ENCODE data around the gene PCDH9. TPM values are rescaled to one million over a fixed set of nuclear protein-coding genes. Genes with fewer than 3 reads are reported as not detected.

Gene PCDH9
- total and polyA plus RNA-seq, 2 of the 4 experiments (the other 2 are of a cell fraction), result 2.2 to 10.2 TPM

DNA sequence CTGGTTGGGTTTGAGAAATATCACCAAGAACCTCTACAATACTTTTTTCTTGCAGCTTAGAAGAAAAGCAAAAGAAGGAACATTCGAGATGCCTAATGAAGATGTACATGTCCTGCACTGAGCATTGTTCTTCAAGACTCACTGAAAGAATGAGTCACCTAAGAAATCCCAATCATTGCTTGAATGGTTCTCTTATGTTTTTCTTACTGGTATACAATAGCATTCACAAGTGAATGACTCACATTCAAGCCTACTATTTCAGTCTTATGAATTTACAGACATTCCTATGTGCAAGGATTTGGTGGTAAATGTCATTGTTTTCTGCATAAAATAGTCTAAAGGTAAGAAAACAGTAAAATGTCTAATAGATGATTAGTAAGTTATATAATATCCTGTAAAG, 594.6 kb downstream of the PCDH9 start:
- TF ChIP-seq RCOR1 (IDR thresholded peaks at IDR 0.05; ENCODE audit: insufficient replicate concordance, low read length), result peak; percentile 42
- TF ChIP-seq POLR2A (IDR thresholded peaks at IDR 0.05; ENCODE audit: low read depth, low read length), result no peak
- no peak for TF ChIP-seq CHD1 (IDR thresholded peaks at IDR 0.05; ENCODE audit: low read depth, low read length)
- TF ChIP-seq, protein P1, sequence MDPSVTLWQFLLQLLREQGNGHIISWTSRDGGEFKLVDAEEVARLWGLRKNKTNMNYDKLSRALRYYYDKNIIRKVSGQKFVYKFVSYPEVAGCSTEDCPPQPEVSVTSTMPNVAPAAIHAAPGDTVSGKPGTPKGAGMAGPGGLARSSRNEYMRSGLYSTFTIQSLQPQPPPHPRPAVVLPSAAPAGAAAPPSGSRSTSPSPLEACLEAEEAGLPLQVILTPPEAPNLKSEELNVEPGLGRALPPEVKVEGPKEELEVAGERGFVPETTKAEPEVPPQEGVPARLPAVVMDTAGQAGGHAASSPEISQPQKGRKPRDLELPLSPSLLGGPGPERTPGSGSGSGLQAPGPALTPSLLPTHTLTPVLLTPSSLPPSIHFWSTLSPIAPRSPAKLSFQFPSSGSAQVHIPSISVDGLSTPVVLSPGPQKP (IDR thresholded peaks at IDR 0.05; ENCODE audit: borderline replicate concordance, low read depth, low read length), result no peak
- TF ChIP-seq CEBPB (IDR thresholded peaks at IDR 0.05; ENCODE audit: low read depth, low read length), result peak; percentile 29; the same call in 1 of the 2 replicates
- TF ChIP-seq, protein P2, sequence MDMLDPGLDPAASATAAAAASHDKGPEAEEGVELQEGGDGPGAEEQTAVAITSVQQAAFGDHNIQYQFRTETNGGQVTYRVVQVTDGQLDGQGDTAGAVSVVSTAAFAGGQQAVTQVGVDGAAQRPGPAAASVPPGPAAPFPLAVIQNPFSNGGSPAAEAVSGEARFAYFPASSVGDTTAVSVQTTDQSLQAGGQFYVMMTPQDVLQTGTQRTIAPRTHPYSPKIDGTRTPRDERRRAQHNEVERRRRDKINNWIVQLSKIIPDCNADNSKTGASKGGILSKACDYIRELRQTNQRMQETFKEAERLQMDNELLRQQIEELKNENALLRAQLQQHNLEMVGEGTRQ (IDR thresholded peaks at IDR 0.05; ENCODE audit: low read depth, low read length), result no peak
- TF ChIP-seq BHLHE40 (IDR thresholded peaks at IDR 0.05; ENCODE audit: low read depth, low read length), result peak; percentile 42; the same call in 1 of the 2 replicates
- peak; percentile 93 for TF ChIP-seq FOS (IDR thresholded peaks at IDR 0.05; ENCODE audit: low read depth, low read length)
- Histone ChIP-seq H4K20me1 (ENCODE audit: insufficient read depth, low read length) (no peaks in the 10 kb centered on the region), H2AK5ac (ENCODE audit: low read depth, low read length) (0 out of 2 replicates have a peak overlapping the region, but pooled peaks have one; percentile 54), H2AFZ (replicated peaks; ENCODE audit: low read length, poor library complexity) (no peak overlapping the region), H3K14ac (replicated peaks; ENCODE audit: low read depth, low read length) (peak overlapping the region; percentile 87), H3K9me1 (ENCODE audit: insufficient read depth, low read length) (0 out of 2 replicates have a peak, but pooled peaks cover 4% of the 10 kb centered on the region), H2BK15ac (ENCODE audit: low read depth, low read length) (peak overlapping the region; percentile 98), H2BK5ac (ENCODE audit: low read depth, low read length, poor library complexity, severe bottlenecking) (peak overlapping the region; percentile 99), H3K56ac (ENCODE audit: extremely low read depth, insufficient read depth, low read length) (peak overlapping the region; percentile 87), H3K4me1 (ENCODE audit: control insufficient read depth, insufficient read depth, low read length) (peaks cover 5% of the 10 kb centered on the region; the same call in 1 of the 2 replicates), H2AK9ac (replicated peaks; ENCODE audit: low read depth, low read length, poor library complexity) (no peak overlapping the region), H4K5ac (ENCODE audit: low read depth, low read length) (peak overlapping the region; percentile 87; the same call in 1 of the 2 replicates), H3K36me3 (ENCODE audit: control insufficient read depth, insufficient read depth, low read length) (no peaks in the 10 kb centered on the region), H3K79me1 (ENCODE audit: low read depth in 1 of 2, low read length in 2 of 2) (no peaks in the 10 kb centered on the region), H2BK20ac (ENCODE audit: low read depth, low read length) (peak overlapping the region; percentile 99), H2BK120ac (ENCODE audit: low read depth, low read length) (peak overlapping the region; percentile 96), H4K91ac (ENCODE audit: insufficient read depth, low read depth, low read length) (peak overlapping the region; percentile 87; the same call in 1 of the 2 replicates), H3K4me2 (ENCODE audit: low read depth, low read length) (peak overlapping the region; percentile 57; the same call in 1 of the 2 replicates), H3K18ac (ENCODE audit: low read depth, low read length) (peak overlapping the region; percentile 95; the same call in 1 of the 2 replicates), H3K27me3 (ENCODE audit: control insufficient read depth, insufficient read depth, low read length) (no peaks in the 10 kb centered on the region), H3K9me3 (ENCODE audit: control insufficient read depth, insufficient read depth, low read length) (no peaks in the 10 kb centered on the region), H3K23ac (ENCODE audit: low read depth, low read length) (peak overlapping the region; percentile 95), H3K4me3 (ENCODE audit: insufficient read depth, low read depth, low read length) (no peak overlapping the region), H3K27ac (ENCODE audit: insufficient read depth, low read length) (peak overlapping the region; percentile 54), H3K4ac (ENCODE audit: low read depth, low read length) (peak overlapping the region; percentile 87), H4K8ac (ENCODE audit: low read depth in 2 of 2, low read length in 2 of 2) (peak overlapping the region; percentile 10 to 93; a peak in 3 of 4 replicates), H3K9ac (ENCODE audit: low read depth, low read length) (peak overlapping the region; percentile 29; the same call in 1 of the 2 replicates)
- ChIA-PET CTCF (no interaction called here), POLR2A (ENCODE audit: unreplicated experiment) (no interaction called here)
- intact Hi-C loops (cut with micrococcal nuclease) (no loop called here), in situ Hi-C loops (cut with MboI; ENCODE audit: low sequenced_read_pairs) (no loop called here), dilution Hi-C loops (cut with HindIII; ENCODE audit: low sequenced_read_pairs, unreplicated experiment) (no loop called here)
- no CpG with 5 or more reads among the region's 1 CpG for WGBS, 2 experiments (ENCODE audit: extremely low coverage in 2 of 2, insufficient read length in 1 of 2)
- DNase-seq, result peak; percentile 93
- no TSS peak for BruUV-seq (replicated peaks)
- ATAC-seq (ENCODE audit: low read depth), result peak; percentile 97

Data from IMR-90 (cell line).